ENCODE results near the gene PDIA5. TPM values are rescaled to one million over a fixed set of nuclear protein-coding genes. Genes with fewer than 3 reads are reported as not detected.

The PDIA5 gene
- polyA plus RNA-seq, 1 donor (not counting 4 experiments of a cell fraction or from before 2014, with no cell fraction given), result 29.8 TPM

GRCh38 chr3:123096126-123096525 is 29.3 kb downstream of the PDIA5 start:
- no peak overlapping the region for H3K27ac ChIP-seq (ENCODE audit: control insufficient read depth, insufficient read depth, low read length)
- H2AFZ ChIP-seq (ENCODE audit: control insufficient read depth, low read length), result no peak overlapping the region
- H3K9me1 ChIP-seq (ENCODE audit: control insufficient read depth, extremely low read depth, insufficient read depth, low read length), result no peaks in the 10 kb centered on the region
- H3K79me2 ChIP-seq (ENCODE audit: control insufficient read depth, insufficient read depth, low read length), result peaks cover 29% of the 10 kb centered on the region
- no peak overlapping the region for H3K4me2 ChIP-seq (ENCODE audit: control insufficient read depth, extremely low read depth, insufficient read depth, low read depth, low read length)
- no peak overlapping the region for H3K9ac ChIP-seq (ENCODE audit: control insufficient read depth, extremely low read depth, insufficient read depth, low read length)
- H3K36me3 ChIP-seq (ENCODE audit: control insufficient read depth in 2 of 2, extremely low read depth in 1 of 2, insufficient read depth in 2 of 2, low read length in 2 of 2), result peaks cover 28 to 48% of the 10 kb centered on the region in 2 experiments
- no peak for DNase-seq (ENCODE audit: low read depth, low spot score)
- no peaks in the 10 kb centered on the region for H3K4me1 ChIP-seq (ENCODE audit: control insufficient read depth, extremely low read depth, insufficient read depth, low read length)
- H3K9me3 ChIP-seq (ENCODE audit: control insufficient read depth, low read depth, low read length), result no peaks in the 10 kb centered on the region
- dilution Hi-C loops (cut with MboI; ENCODE audit: extremely low pct_ligation_motif_present, low sequenced_read_pairs), result no loop called here
- no peaks in the 10 kb centered on the region for H3K27me3 ChIP-seq (ENCODE audit: control insufficient read depth, extremely low read depth, insufficient read depth, low read length)
- H4K20me1 ChIP-seq (ENCODE audit: control insufficient read depth, extremely low read depth, insufficient read depth, low read length), result peaks cover 7% of the 10 kb centered on the region
- TF ChIP-seq CTCF (optimal IDR thresholded peaks at IDR 0.05 in 1 of 3, IDR thresholded peaks at IDR 0.05 in 1 of 3, conservative IDR thresholded peaks at IDR 0.05 in 1 of 3; ENCODE audit: extremely low read depth in 1 of 3, insufficient read depth in 2 of 3, low read length in 3 of 3), result no peak
- TF ChIP-seq EZH2 (IDR thresholded peaks at IDR 0.05; ENCODE audit: low read length), result no peak
- H3K4me3 ChIP-seq (ENCODE audit: control insufficient read depth in 2 of 3, extremely low read depth in 1 of 3, insufficient read depth in 2 of 3, low read depth in 1 of 3, low read length in 3 of 3), result no peak overlapping the region
- FAIRE-seq, result no peak

GRCh38 chr3:123096731-123097130 is 29.9 kb downstream of the PDIA5 start:
- H3K4me1 ChIP-seq (ENCODE audit: control insufficient read depth, extremely low read depth, insufficient read depth, low read length), result no peaks in the 10 kb centered on the region
- no peaks in the 10 kb centered on the region for H3K27me3 ChIP-seq (ENCODE audit: control insufficient read depth, extremely low read depth, insufficient read depth, low read length)
- H3K9me3 ChIP-seq (ENCODE audit: control insufficient read depth, low read depth, low read length), result no peaks in the 10 kb centered on the region
- H3K4me2 ChIP-seq (ENCODE audit: control insufficient read depth, extremely low read depth, insufficient read depth, low read depth, low read length), result no peak overlapping the region
- DNase-seq (ENCODE audit: low read depth, low spot score) (no peak), FAIRE-seq (no peak)
- no peak overlapping the region for H2AFZ ChIP-seq (ENCODE audit: control insufficient read depth, low read length)
- no peak overlapping the region for H3K4me3 ChIP-seq (ENCODE audit: control insufficient read depth in 2 of 3, extremely low read depth in 1 of 3, insufficient read depth in 2 of 3, low read depth in 1 of 3, low read length in 3 of 3)
- H3K9ac ChIP-seq (ENCODE audit: control insufficient read depth, extremely low read depth, insufficient read depth, low read length), result no peak overlapping the region
- no peak overlapping the region for H3K27ac ChIP-seq (ENCODE audit: control insufficient read depth, insufficient read depth, low read length)
- peaks cover 25 to 43% of the 10 kb centered on the region in 2 experiments for H3K36me3 ChIP-seq (ENCODE audit: control insufficient read depth in 2 of 2, extremely low read depth in 1 of 2, insufficient read depth in 2 of 2, low read length in 2 of 2)
- H3K79me2 ChIP-seq (ENCODE audit: control insufficient read depth, insufficient read depth, low read length), result peaks cover 23% of the 10 kb centered on the region
- dilution Hi-C loops (cut with MboI; ENCODE audit: extremely low pct_ligation_motif_present, low sequenced_read_pairs), result no loop called here
- peaks cover 6% of the 10 kb centered on the region for H4K20me1 ChIP-seq (ENCODE audit: control insufficient read depth, extremely low read depth, insufficient read depth, low read length)
- TF ChIP-seq CTCF (optimal IDR thresholded peaks at IDR 0.05 in 1 of 3, IDR thresholded peaks at IDR 0.05 in 1 of 3, conservative IDR thresholded peaks at IDR 0.05 in 1 of 3; ENCODE audit: extremely low read depth in 1 of 3, insufficient read depth in 2 of 3, low read length in 3 of 3), result no peak
- H3K9me1 ChIP-seq (ENCODE audit: control insufficient read depth, extremely low read depth, insufficient read depth, low read length), result no peaks in the 10 kb centered on the region

All from keratinocyte (primary cell).